NCI-H2081 treated with DMSO at 0.1 percent for 48 hours (cell line): ENCODE measurements around the gene EID3.

Experiments used
- DNase-seq: peaks from one replicate; lab custom pipeline; 2025; lab: John Stamatoyannopoulos, UW

The EID3 gene

DNA sequence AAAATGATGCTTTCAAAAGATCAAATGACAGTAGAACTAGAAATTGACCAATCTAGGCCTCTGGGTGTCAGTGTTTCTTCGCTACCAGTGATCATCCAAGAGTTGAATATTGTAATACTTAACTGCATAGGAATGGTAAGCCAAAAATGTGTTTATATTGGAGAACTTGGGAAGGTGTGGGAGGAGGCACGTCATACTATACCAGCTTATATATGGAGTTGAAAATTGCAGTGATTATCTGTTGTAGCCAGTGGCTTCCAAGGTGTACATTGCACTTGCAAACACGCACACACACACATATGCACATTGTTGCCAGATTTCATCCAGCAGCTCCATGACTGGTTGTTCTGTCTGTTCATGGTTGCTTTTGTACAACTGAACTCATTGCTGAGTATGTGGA lies 36.1 kb downstream of the EID3 start:
- DNase-seq = no peak

DNA sequence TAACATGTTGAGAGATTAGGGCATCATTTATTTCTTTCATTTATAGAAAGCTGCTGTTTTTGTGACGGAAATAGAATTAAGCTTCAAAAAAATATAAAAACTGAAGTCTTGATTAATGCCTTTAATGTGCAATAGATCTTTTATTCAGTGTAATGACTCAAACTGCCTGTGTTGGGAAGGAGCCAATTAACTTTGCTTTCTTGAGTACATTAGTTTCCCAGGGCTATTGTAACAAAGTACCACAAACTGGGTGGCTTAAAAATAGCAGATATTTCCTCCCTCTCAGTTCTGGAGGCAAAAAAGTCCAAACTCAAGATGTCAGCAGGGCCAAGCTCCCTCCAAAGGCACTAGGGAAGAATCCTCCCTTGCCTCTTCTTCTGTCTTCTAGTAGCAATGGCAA lies 36.6 kb downstream of the EID3 start:
- DNase-seq = no peak

DNA sequence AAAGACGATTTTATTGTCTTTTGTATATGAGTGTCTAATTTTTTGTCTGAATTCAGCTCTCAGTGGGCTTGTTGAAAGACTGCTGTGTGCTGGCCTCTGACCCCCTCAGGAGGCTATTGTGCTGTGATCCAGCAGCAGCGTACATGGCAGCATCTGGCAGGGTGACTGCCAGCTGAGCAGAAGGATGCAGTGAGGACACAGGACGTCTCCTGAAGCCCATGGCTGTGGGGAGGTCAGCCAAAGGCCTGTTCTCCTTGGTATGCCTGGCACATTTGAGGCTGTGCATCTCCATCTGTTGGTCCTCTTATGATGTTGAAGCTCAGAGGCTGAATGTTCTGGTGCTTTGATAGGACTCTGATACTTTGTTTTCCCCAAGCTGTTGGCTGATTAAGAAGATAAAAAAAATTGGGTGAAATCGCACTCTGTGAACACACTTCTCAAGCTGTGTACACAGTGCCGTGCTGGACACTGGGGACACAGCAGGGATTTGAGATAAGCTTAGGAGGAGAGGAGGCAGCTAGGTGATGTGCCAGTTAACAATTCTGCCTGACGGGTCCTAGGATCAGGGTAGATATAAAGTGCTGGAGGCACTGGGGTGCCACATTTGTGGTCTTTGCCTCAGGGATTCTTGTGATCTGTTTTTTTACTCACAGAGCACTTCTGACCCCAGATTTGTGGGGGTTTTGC lies 37.5 kb downstream of the EID3 start:
- DNase-seq = no peak

DNA sequence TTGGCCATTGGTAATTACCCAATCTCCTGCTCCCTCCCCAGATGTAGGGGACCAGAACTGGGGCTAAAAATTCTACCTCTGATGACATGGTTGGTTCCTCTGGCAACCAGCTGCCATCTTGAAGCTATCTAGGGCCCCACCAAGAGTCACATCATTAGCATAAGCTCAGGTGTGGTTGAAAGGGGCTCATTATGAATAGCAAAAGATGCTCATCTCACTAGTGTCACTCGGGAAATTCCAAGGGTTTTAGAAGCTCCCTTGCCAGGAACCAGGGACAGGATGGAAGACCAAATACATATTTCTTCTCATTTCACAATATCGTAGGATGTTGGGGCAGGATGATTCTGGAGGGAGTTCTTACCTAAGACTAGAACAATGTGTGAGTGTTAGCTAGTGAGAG lies 38.6 kb downstream of the EID3 start:
- DNase-seq = no peak

DNA sequence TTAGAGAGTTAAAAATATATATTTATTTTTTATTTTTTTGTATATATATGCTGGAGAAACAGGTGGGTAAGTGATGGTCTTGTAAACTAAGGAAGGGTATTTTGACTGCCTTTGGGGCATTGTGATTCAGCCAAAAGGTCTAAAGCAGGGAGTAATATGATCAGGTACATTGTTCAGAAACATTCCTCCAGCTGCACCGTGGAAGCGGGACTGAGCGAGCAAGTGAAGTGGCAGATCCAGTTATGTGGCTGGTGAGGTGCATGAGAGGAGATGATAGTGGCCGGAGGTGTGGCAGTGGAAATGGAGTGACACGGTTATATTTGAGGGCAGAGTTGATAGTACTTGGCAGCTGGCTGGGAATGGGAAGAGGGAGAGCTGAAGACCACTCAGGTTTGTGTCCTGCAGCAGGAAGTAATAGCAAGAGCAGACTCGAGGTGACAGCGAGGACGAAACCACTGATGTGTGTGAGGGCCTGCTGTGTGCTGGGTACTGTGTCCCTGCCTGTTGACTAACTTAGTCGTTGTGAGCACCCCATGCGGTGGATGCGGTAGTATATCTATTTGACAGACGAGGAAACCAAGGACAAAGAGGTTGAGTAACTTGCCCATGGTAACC lies 39.2 kb downstream of the EID3 start:
- DNase-seq = no peak

DNA sequence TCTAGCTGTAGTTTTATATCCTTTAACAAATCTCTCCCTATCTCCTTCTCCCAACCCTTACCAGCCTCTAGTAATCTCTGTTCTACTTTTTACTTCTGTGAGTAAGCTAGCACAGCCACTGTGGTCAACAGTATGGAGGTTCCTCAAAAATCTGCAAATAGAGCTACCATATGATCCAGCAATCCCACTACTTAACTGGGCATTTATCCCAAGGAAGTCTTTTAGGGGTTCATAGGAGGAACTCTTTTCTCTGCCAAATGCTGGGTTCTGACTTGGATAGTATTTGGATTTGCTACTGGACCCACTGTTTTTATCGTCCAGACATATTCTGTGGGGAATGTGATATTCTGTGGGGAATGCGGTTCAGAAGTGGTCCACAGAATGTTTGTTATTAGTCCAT lies 41.1 kb downstream of the EID3 start:
- DNase-seq = no peak

DNA sequence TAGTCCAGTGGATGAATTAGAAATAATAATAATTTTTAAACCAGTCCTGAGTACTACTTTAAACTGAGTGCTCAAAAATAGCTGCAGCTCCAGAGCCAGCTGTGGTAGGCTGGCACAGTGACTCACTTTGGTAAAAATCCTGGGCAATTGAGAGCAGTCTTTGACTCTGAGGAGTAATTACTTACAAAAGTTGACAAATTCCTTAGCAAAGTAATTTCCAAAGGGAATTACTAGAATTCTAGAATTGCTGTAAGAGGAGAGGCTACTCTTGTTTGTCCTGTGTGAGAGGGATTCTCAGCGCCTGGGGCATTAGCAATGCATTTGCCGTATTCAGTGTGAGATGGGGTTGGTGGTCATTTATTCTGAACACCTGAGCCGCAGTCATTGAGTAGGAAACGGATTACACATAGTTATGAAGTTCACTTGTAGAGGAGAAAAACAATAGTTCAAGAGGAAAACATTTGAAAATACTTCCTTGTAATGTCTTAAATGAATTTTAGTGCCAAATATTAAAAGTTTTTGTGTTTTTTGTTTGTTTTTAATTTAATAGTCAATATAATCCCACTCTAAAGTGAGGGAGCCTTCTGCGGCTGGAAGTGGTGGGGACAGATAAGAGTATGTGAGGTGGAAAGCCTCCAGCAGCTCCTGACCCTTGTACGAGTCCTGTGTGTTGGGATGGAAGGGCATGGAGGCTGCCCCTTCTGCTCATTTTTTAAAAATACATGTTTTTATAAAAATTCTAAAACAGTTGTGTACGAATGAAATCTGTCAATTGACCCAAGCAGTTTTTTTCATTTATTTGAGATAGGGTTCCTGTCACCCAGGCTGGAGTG lies 41.9 kb downstream of the EID3 start:
- no peak for DNase-seq

DNA sequence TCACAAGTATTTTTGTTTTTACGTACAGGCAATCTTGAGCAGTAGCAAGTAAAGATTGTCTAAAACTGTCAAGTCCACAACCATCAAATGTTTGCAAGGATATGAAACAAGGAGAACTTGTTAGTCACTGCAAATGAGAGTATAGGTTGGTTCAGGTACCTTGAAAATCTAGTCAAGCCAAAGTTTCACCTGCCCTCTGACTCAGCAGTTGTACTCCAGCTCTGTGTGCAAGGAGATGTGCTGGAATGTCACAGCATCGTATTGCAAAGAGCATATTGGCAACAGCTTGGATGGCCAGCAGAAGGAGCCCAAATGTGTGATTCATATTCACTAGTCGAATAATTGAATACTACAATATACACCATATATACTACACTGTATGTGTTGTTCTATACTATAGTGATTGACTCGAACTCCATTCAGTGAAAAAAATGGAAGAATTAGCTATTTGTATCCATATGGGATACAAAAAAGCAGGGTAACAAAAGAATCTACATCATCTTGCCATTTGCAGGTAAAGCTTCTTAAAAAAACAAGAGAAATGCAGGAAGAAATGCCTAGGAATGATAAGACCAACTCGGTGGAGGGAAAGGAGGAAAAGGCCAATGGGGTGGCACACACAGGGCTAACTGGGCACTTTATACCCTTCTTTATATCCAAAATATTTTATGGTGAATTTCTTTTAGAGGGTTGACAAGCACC lies 44.0 kb downstream of the EID3 start:
- no peak for DNase-seq

DNA sequence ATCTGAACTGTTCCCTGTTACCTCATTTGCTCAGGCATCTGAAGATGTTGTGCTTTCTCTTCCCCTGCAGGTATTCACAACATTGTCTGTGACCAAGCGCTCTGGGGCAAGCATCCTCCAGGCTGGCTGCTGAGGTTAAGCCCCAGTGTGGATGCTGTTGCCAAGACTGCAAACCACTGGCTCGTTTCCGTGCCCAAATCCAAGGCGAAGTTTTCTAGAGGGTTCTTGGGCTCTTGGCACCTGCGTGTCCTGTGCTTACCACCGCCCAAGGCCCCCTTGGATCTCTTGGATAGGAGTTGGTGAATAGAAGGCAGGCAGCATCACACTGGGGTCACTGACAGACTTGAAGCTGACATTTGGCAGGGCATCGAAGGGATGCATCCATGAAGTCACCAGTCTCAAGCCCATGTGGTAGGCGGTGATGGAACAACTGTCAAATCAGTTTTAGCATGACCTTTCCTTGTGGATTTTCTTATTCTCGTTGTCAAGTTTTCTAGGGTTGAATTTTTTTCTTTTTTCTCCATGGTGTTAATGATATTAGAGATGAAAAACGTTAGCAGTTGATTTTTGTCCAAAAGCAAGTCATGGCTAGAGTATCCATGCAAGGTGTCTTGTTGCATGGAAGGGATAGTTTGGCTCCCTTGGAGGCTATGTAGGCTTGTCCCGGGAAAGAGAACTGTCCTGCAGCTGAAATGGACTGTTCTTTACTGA lies 44.9 kb downstream of the EID3 start:
- no peak for DNase-seq

DNA sequence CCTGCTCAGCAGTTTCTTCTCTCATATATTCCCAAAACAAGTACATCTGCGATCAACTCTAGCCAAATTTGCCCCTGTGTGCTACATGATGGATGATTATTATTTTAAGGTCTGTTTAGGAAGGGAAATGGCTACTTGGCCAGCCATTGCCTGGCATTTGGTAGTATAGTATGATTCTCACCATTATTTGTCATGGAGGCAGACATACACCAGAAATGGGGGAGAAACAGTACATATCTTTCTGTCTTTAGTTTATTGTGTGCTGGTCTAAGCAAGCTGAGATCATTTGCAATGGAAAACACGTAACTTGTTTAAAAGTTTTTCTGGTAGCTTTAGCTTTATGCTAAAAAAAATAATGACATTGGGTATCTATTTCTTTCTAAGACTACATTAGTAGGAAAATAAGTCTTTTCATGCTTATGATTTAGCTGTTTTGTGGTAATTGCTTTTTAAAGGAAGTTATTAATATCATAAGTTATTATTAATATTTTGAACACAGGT lies 45.5 kb downstream of the EID3 start:
- DNase-seq = no peak

DNA sequence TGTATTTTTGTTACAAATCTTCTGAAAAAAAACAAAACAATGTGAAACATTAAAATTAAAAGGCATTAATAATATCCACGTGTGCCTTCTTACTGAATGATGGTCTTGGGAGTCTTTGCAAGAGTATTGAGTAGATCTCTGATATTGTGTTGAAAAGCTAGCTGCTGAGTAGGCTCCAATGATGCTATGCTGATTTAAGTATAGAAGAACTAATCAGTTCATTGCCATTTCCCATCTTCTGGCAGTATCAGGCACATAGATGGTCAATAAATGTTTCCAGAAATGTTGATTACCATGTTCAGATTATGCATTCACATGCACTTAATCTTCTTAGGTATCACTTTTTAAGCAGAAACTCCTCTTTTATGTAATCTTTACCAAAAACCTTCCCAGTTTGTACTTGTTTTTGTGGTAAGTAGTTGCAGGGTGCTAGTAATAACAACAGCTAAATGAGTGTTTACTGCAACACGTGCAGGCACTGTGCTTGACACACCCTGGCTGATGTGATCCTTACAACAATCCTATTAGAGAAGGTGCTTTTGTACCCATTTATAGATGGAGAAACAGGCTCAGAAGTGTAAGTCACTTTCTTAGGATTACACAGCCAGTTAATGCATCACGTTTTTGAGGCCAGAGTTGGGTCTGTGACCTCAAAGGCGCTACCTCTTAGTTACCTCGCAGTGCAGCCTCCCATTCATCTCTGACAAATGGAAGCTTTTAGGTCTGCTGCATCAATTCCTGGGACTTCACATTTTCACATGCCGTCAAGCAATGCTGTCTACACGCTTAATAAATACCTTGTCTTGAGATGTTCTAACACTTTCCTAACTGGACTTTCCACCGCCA lies 46.9 kb downstream of the EID3 start:
- no peak for DNase-seq

DNA sequence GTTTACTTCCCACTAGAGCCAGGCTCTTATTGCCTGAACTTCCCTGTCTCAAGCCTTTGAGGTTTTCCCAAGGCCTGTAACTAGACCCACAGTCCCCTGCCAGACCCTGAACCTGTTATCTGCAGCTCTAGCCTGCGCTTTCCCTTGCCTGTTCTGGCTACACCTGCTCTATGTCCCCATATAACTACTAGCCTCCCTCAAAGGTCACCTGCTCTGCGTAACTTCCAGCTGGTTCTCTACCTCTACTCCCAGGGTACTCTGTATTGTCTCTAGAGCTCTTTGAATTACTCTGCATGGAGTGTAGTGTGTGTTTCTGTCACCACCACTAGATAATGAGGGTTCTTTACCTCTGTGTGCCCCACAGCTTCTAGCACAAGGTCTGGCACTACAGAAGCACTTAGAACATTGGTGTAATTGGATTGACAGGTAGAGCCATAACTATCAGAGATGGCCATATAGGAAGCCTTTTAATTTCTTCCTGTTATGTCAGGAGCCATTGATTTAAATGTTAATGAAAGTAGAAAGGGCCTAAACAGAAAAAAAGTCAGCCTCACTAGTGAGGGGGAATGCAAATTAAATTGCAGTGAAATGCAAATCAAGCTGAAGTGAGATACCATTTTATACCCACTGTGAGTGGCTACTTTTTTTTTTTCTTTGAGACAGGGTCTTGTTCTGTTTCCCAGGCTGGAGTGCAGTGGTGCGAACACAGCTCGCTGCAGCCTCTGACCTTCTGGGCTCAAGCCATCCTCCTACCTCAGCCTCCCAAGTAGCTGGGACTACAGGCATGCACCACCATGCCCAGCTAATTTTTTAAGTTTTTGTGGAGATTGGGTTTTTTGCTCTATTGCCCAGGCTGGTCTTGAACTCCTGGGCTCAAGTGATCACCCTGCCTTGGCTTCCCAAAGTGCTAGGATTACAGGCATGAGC lies 47.8 kb downstream of the EID3 start:
- DNase-seq = no peak

DNA sequence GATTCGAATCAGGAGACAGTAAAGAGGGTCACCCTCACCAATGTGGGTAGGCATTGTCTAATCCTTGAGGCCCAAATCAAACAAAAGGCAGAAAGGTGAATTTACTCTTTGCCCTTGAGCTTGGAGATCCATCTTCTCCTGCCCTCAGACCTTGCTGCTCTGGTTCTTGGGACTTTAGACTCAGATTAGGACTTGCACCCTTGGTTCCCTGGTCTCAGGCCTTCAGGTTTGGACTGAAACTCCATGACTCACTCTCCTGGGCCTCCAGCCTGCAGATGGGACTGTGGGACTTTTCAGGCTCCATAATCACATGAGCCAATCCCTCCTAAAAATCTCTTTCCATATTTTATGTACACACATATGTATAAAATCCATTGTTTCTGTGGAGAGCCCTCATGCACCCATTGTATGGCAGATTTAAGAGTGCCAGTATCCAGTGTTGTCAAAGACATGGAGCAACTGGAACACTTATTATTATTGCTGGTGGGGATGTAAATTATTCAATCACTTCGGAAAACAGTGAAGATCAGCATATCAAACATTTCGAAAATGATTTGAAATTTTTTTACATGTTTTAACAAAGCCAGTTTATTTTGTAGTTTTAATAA lies 48.7 kb downstream of the EID3 start:
- DNase-seq = no peak

DNA sequence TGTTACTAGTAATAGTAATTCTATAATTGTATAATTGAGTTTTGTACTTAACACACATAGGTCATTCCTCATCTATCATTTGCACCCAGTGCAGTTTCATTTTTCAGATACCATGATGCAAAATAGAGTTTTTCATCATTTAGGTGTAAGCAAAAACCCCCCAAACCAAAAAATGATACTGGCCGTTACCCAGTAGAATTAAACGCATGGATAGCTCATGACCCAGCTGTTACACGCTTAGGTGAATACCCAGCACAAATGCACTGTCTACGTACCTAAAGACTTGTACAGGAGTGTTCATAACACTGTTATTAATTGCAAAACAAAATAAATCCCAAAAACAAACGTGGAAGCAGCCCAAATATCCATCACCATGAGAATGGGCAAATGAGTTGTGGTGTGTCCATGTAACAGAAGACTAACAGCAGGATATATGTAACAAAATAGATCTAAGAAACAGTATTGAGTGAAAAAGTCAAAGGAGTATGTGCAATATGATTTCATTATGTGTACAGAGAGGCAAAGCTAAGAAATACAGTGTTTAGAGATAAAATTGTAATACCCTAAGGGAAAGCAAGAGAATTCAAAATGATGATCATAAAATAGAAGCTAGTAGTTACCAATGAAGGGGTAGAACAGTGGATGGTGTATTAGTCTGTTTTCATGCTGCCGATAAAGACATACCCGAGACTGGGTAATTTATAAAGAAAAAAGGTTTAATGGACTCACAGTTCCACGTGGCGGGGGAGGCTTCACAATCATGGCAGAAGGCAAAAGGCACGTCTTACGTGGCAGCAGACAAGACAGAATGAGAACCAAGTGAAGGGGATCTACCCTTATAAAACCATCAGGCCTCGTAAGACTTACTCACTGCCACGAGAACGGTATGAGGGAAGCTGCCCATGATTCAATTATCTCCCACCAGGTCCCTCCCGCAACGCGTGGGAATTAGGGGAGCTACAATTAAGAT lies 49.8 kb downstream of the EID3 start:
- no peak for DNase-seq

DNA sequence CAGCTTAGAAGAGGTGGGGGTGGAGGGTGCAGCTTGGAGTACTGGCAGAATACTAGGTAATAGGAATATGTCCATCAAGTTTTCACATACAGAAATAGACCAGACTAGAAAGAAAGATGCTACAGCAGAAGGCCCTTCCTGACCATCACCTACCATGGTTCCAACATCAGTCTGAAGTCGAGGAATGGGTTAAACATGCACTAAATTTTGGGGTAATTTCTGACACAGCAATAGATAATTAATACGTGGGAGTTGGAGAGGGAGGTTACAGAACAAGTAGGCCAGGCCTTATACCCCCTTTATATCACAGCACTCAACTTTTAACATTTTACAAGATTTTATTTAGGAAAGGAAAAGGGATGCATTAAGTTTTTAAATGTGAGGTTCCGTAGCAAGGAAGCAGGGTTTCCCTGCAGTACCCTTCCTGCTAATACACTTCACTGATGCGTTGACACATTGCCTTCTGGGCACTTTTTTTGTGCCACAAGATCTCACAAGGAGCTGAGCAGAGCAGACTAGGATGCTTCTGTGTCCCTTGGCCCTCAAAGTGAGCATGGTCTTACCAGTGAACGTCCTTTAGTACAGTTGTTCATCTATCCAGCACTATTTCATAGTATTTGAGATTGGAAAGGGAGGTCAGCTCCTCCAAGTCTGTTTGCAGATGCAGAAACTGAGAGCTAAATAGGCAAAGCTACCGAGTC lies 50.8 kb downstream of the EID3 start:
- DNase-seq = no peak
